Mesendoderm (in vitro differentiated cells): ENCODE data around the gene TNPO3. TPM values are rescaled to one million over a fixed set of nuclear protein-coding genes. Genes with fewer than 3 reads are reported as not detected.

ENCODE experiments used
- DNase-seq: peaks from one replicate; pipeline ENCODE4 v3.0.0; 2013
- H2AK5ac ChIP-seq: 2 replicates; pipeline ENCODE4 v1.6.1; 2013; ENCODE audit warnings: low read length, inconsistent platforms
- H2BK120ac ChIP-seq: 2 replicates; pipeline ENCODE4 v1.6.1; 2013; ENCODE audit warnings: low read depth, mild to moderate bottlenecking, low read length, moderate library complexity, mixed read lengths
- H2BK15ac ChIP-seq: replicated peaks from 2 replicates; pipeline ENCODE4 v1.6.1; 2013; ENCODE audit warnings: low read depth, mild to moderate bottlenecking, moderate library complexity
- H2BK5ac ChIP-seq: 2 replicates; pipeline ENCODE4 v1.6.1; 2013; ENCODE audit warnings: low read length, inconsistent platforms
- H3K18ac ChIP-seq: 2 replicates; pipeline ENCODE4 v1.6.1; 2013; ENCODE audit warnings: mild to moderate bottlenecking, low read length, mixed read lengths
- H3K23ac ChIP-seq: one replicate; pipeline ENCODE4 v1.6.1; 2013; ENCODE audit warnings: low read length
- H3K27ac ChIP-seq: 2 replicates; pipeline ENCODE4 v1.5.1; 2013; ENCODE audit warnings: low read depth, mild to moderate bottlenecking, inconsistent platforms, low read length, moderate library complexity
- H3K27me3 ChIP-seq: 2 replicates; pipeline ENCODE4 v1.6.1; 2013; ENCODE audit warnings: low read length, control low read depth, mild to moderate bottlenecking, inconsistent platforms; ENCODE audit not compliant: insufficient read depth, poor library complexity
- H3K36me3 ChIP-seq: 2 replicates; pipeline ENCODE4 v1.6.1; 2013; ENCODE audit warnings: low read length, inconsistent platforms; ENCODE audit not compliant: control insufficient read depth, insufficient read depth
- H3K4ac ChIP-seq: one replicate; pipeline ENCODE4 v1.6.1; 2013; ENCODE audit warnings: low read depth, mild to moderate bottlenecking, low read length, moderate library complexity
- H3K4me1 ChIP-seq: 2 replicates; pipeline ENCODE4 v1.6.1; 2013; ENCODE audit warnings: low read depth, low read length, inconsistent platforms; ENCODE audit not compliant: control insufficient read depth
- H3K4me2 ChIP-seq: 2 replicates; pipeline ENCODE4 v1.6.1; 2013; ENCODE audit warnings: low read length
- H3K4me3 ChIP-seq: 2 replicates; pipeline ENCODE4 v1.5.1; 2013; ENCODE audit warnings: mild to moderate bottlenecking, low read length
- H3K56ac ChIP-seq: one replicate; pipeline ENCODE4 v1.6.1; 2013; ENCODE audit warnings: low read length
- H3K79me1 ChIP-seq: 2 replicates; pipeline ENCODE4 v1.6.1; 2013; ENCODE audit warnings: low read length, inconsistent platforms
- H3K79me2 ChIP-seq: 2 replicates; pipeline ENCODE4 v1.6.1; 2013; ENCODE audit warnings: mild to moderate bottlenecking, low read length; ENCODE audit not compliant: control insufficient read depth, insufficient read depth
- H3K9ac ChIP-seq: 2 replicates; pipeline ENCODE4 v1.6.1; 2013; ENCODE audit warnings: low read length, inconsistent platforms
- H4K5ac ChIP-seq: one replicate; pipeline ENCODE4 v1.6.1; 2013; ENCODE audit warnings: low read length
- H4K8ac ChIP-seq: one replicate; pipeline ENCODE4 v1.6.1; 2013; ENCODE audit warnings: low read depth, mild to moderate bottlenecking, control low read depth, low read length, moderate library complexity
- WGBS: extraction: QIAGEN DNeasy Blood & Tissue Kit; methylation state at CpG from one replicate; pipeline ENCODE4 v1.1.7; 2013; ENCODE audit warnings: low lambda C conversion rate, missing lambda C conversion rate; ENCODE audit not compliant: insufficient coverage; ENCODE audit errors: extremely low coverage; 5-methylcytosine and 5-hydroxymethylcytosine counted together
- polyA plus RNA-seq, 2 experiments: library from polyadenylated mRNA; stranded (reverse); fragments of 200-250 nt; gene quantifications; one replicate each; pipeline ENCODE4 v1.2.3, GENCODE V29; 2013

The TNPO3 gene
- polyA plus RNA-seq (2013, experiment 1 of 2) = 60.0 TPM
- polyA plus RNA-seq (2013, experiment 2 of 2) = 60.0 TPM

GRCh38 chr7:129054438-129055293, at the start of gene TNPO3:
TNPO3 (minus strand) TSS chr7:129055111; CDS start chr7:129054770, 341 bp downstream.
- peaks cover 3% of the 10 kb centered on the region for H3K4me1 ChIP-seq
- peaks cover 39% of the 10 kb centered on the region for H3K79me2 ChIP-seq
- peak within 1 kb of the TSS; percentile 99 for H3K56ac ChIP-seq
- H3K36me3 ChIP-seq = no peaks in the 10 kb centered on the region
- H3K4me2 ChIP-seq = peak within 1 kb of the TSS; percentile 92
- peak within 1 kb of the TSS; percentile 76 for H3K18ac ChIP-seq
- H2BK5ac ChIP-seq = peak within 1 kb of the TSS; percentile 86
- DNase-seq = peak; percentile 98
- H3K4me3 ChIP-seq = peak within 1 kb of the TSS; percentile 98
- peaks cover 5% of the 10 kb centered on the region for H3K79me1 ChIP-seq
- H4K8ac ChIP-seq = peak within 1 kb of the TSS; percentile 0
- H2AK5ac ChIP-seq = no peak within 1 kb of the TSS
- peak within 1 kb of the TSS; percentile 96 for H3K4ac ChIP-seq
- H2BK120ac ChIP-seq = no peak within 1 kb of the TSS
- peak within 1 kb of the TSS; percentile 99 for H3K9ac ChIP-seq
- peak within 1 kb of the TSS; percentile 89 for H3K27ac ChIP-seq
- H2BK15ac ChIP-seq = no peak within 1 kb of the TSS
- WGBS = no CpG with 5 or more reads among the region's 59 CpGs
- H3K27me3 ChIP-seq = no peaks in the 10 kb centered on the region
- H3K23ac ChIP-seq = peak within 1 kb of the TSS; percentile 59
- H4K5ac ChIP-seq = peak within 1 kb of the TSS; percentile 84

GRCh38 chr7:129103561-129104324, 48.8 kb upstream of the TNPO3 start:
- Histone ChIP-seq H3K23ac (no peak overlapping the region), H3K4me2 (no peak overlapping the region), H3K27ac (no peak overlapping the region), H2BK5ac (no peak overlapping the region), H4K8ac (no peak overlapping the region), H2BK15ac (no peak overlapping the region), H2BK120ac (no peak overlapping the region), H3K4me3 (no peak overlapping the region), H4K5ac (no peak overlapping the region), H2AK5ac (no peak overlapping the region), H3K56ac (no peak overlapping the region), H3K4ac (no peak overlapping the region), H3K18ac (no peak overlapping the region), H3K36me3 (no peaks in the 10 kb centered on the region), H3K4me1 (no peaks in the 10 kb centered on the region), H3K9ac (no peak overlapping the region), H3K79me1 (no peaks in the 10 kb centered on the region), H3K79me2 (no peaks in the 10 kb centered on the region), H3K27me3 (no peaks in the 10 kb centered on the region)
- WGBS = no CpG with 5 or more reads among the region's 4 CpGs
- DNase-seq = no peak

- no peak overlapping the region for H3K23ac ChIP-seq
- no peak overlapping the region for H3K4ac ChIP-seq
- H2BK15ac ChIP-seq = no peak overlapping the region
- no peak overlapping the region for H3K18ac ChIP-seq
- no peaks in the 10 kb centered on the region for H3K79me2 ChIP-seq
- H3K4me1 ChIP-seq = no peaks in the 10 kb centered on the region
- no peak overlapping the region for H4K8ac ChIP-seq
- H3K79me1 ChIP-seq = no peaks in the 10 kb centered on the region
- H3K36me3 ChIP-seq = no peaks in the 10 kb centered on the region
- no peak overlapping the region for H3K9ac ChIP-seq
- H2BK5ac ChIP-seq = no peak overlapping the region
- no peak overlapping the region for H3K4me2 ChIP-seq
- no peak overlapping the region for H3K27ac ChIP-seq
- H2AK5ac ChIP-seq = no peak overlapping the region
- DNase-seq = no peak
- H2BK120ac ChIP-seq = no peak overlapping the region
- H3K4me3 ChIP-seq = no peak overlapping the region
- no peak overlapping the region for H4K5ac ChIP-seq
- no CpG with 5 or more reads among the region's 6 CpGs for WGBS
- no peak overlapping the region for H3K56ac ChIP-seq
- H3K27me3 ChIP-seq = no peaks in the 10 kb centered on the region
These were observed 46.8 kb upstream of the TNPO3 start for GRCh38 chr7:129101746-129102145.

- Histone ChIP-seq H3K18ac (no peak overlapping the region), H3K79me2 (no peaks in the 10 kb centered on the region), H3K4ac (no peak overlapping the region), H2AK5ac (no peak overlapping the region), H3K4me3 (no peak overlapping the region), H3K4me1 (no peaks in the 10 kb centered on the region), H2BK5ac (no peak overlapping the region), H3K23ac (no peak overlapping the region), H2BK120ac (no peak overlapping the region), H4K8ac (no peak overlapping the region), H4K5ac (no peak overlapping the region), H3K27ac (no peak overlapping the region), H2BK15ac (no peak overlapping the region), H3K4me2 (no peak overlapping the region), H3K79me1 (no peaks in the 10 kb centered on the region), H3K36me3 (no peaks in the 10 kb centered on the region), H3K27me3 (no peaks in the 10 kb centered on the region), H3K9ac (no peak overlapping the region), H3K56ac (no peak overlapping the region)
- WGBS = no CpG with 5 or more reads among the region's 2 CpGs
- no peak for DNase-seq
These were observed 45.9 kb upstream of the TNPO3 start for GRCh38 chr7:129100827-129101166.

- H3K27me3 ChIP-seq = no peaks in the 10 kb centered on the region
- no peaks in the 10 kb centered on the region for H3K4me1 ChIP-seq
- H2BK15ac ChIP-seq = no peak overlapping the region
- H2BK5ac ChIP-seq = no peak overlapping the region
- H3K79me1 ChIP-seq = no peaks in the 10 kb centered on the region
- no peak overlapping the region for H3K9ac ChIP-seq
- peak overlapping the region; percentile 66 for H3K23ac ChIP-seq
- H2BK120ac ChIP-seq = no peak overlapping the region
- no peak overlapping the region for H3K4me2 ChIP-seq
- no peaks in the 10 kb centered on the region for H3K36me3 ChIP-seq
- H2AK5ac ChIP-seq = no peak overlapping the region
- H3K56ac ChIP-seq = no peak overlapping the region
- H4K5ac ChIP-seq = no peak overlapping the region
- H3K79me2 ChIP-seq = no peaks in the 10 kb centered on the region
- no peak for DNase-seq
- H4K8ac ChIP-seq = no peak overlapping the region
- no peak overlapping the region for H3K18ac ChIP-seq
- no peak overlapping the region for H3K4me3 ChIP-seq
- WGBS = no CpG with 5 or more reads among the region's 8 CpGs
- H3K4ac ChIP-seq = no peak overlapping the region
- H3K27ac ChIP-seq = no peak overlapping the region
These were observed 43.6 kb upstream of the TNPO3 start for GRCh38 chr7:129098409-129099084.
